Thyroid gland (tissue), 4 donors: ENCODE data around the gene CCNL1.

Experiments used
- CTCF ChIP-seq, 6 experiments: fragments of 200-600 bp in 3 of 6; fragments of 450-650 bp in 3 of 6; sonication (generic) in 3 of 6; IDR thresholded peaks; one replicate each; pipeline ENCODE4 v1.5.1; 2016 to 2019; ENCODE audit warnings: antibody characterized with exemption in 6 of 6, mild to moderate bottlenecking in 2 of 6, inconsistent platforms in 1 of 6, moderate library complexity in 1 of 6
- POLR2A ChIP-seq, 2 donors: fragments of 450-650 bp; IDR thresholded peaks; one replicate each; pipeline ENCODE4 v1.6.1; 2017; ENCODE audit warnings: antibody characterized with exemption in 2 of 2, mild to moderate bottlenecking in 2 of 2, moderate library complexity in 1 of 2

DNA sequence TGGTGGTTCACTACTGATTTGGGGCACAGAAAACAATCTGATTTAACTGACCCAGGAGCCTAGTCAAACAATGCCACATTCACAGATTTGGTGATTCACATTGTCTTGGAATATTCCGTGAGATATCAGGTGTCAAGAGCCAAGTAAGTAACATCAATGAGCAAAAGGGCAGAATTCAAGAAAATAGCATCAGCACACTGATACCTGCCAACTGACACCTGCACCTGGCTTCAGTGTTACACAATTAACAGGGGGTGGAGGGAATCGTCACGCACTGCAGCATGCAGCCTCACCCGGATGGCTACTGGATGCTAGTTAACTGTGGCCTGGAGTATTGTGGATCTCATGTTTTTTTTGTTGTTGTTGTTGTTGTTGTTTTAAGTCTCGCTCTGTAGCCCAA, 17.6 kb downstream of the CCNL1 start:
- TF ChIP-seq POLR2A (IDR thresholded peaks at IDR 0.05) (no peak), CTCF (IDR thresholded peaks at IDR 0.05) (no peak)
